ENCODE results near the gene TMCC2.

DNA sequence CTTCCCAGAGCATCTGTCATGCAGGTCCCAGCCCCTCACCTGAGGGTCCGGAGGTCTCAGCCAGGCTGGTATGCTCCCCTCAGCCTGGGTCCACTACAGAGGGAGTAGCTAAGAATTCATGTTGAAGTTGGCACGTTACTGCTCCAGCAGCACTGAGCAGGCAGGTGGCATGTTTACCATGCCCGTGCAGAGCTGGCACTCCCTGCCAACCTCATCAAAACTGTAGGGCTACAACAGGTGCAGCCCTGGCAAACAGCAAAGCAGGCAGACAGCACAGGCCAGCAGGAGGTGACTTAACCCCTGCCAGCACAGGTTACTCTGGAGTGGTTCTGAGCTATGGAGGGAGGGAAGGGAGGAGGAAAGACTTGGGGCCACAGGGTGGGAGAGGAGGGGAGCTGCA lies 47.4 kb downstream of the TMCC2 start:
- TF ChIP-seq, protein P1, sequence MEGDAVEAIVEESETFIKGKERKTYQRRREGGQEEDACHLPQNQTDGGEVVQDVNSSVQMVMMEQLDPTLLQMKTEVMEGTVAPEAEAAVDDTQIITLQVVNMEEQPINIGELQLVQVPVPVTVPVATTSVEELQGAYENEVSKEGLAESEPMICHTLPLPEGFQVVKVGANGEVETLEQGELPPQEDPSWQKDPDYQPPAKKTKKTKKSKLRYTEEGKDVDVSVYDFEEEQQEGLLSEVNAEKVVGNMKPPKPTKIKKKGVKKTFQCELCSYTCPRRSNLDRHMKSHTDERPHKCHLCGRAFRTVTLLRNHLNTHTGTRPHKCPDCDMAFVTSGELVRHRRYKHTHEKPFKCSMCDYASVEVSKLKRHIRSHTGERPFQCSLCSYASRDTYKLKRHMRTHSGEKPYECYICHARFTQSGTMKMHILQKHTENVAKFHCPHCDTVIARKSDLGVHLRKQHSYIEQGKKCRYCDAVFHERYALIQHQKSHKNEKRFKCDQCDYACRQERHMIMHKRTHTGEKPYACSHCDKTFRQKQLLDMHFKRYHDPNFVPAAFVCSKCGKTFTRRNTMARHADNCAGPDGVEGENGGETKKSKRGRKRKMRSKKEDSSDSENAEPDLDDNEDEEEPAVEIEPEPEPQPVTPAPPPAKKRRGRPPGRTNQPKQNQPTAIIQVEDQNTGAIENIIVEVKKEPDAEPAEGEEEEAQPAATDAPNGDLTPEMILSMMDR (conservative IDR thresholded peaks at IDR 0.05; ENCODE audit: low read depth, low read length), result no peak
- TF ChIP-seq RAD21 (IDR thresholded peaks at IDR 0.05; ENCODE audit: low read length) (no peak), POLR2A (IDR thresholded peaks at IDR 0.05; ENCODE audit: low read depth, low read length) (no peak), SMC3 (IDR thresholded peaks at IDR 0.05; ENCODE audit: low read depth, low read length) (no peak), NFE2L2 (IDR thresholded peaks at IDR 0.05; ENCODE audit: low read depth, low read length) (no peak), MAZ (IDR thresholded peaks at IDR 0.05; ENCODE audit: borderline replicate concordance, low read depth, low read length) (no peak)
